ENCODE measurements around the gene MAML3. TPM values are rescaled to one million over a fixed set of nuclear protein-coding genes. Genes with fewer than 3 reads are reported as not detected.
A peak's percentile ranks its signal among the peaks of the same experiment; 100 is the strongest.

MAML3 gene
- total RNA-seq, 2 donors from 2014 or later, result 29.2 to 32.2 TPM

DNA sequence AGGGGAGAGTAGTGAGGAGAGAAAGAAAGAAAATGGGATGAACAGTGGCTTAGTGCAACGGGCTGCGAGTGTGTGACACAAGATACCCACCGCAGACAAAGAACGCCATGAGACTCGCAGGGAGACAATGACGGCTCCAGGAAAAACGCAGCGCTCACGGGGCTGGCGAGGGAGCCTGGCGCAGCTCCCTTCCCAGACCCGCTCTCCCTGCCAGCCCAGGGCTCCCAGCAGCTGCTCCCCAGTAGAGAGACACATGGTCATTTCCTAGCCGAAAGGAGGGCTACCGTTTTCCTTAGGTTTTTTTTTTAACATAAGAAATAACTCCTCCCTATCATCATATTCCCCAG, 149.5 kb downstream of the MAML3 start:
- Mint-ChIP-seq H3K27ac (peak overlapping the region; percentile 84), H3K27me3 (ENCODE audit: insufficient read depth) (no peaks in the 10 kb centered on the region), H3K4me3 (peak overlapping the region; percentile 48), H3K9me3 (no peaks in the 10 kb centered on the region), H3K4me1 (peaks cover 39% of the 10 kb centered on the region), H3K36me3 (ENCODE audit: low read depth) (no peaks in the 10 kb centered on the region)
- peak overlapping the region; percentile 66 for H3K4me3 ChIP-seq (ENCODE audit: low read length)
- TF ChIP-seq, protein P1, sequence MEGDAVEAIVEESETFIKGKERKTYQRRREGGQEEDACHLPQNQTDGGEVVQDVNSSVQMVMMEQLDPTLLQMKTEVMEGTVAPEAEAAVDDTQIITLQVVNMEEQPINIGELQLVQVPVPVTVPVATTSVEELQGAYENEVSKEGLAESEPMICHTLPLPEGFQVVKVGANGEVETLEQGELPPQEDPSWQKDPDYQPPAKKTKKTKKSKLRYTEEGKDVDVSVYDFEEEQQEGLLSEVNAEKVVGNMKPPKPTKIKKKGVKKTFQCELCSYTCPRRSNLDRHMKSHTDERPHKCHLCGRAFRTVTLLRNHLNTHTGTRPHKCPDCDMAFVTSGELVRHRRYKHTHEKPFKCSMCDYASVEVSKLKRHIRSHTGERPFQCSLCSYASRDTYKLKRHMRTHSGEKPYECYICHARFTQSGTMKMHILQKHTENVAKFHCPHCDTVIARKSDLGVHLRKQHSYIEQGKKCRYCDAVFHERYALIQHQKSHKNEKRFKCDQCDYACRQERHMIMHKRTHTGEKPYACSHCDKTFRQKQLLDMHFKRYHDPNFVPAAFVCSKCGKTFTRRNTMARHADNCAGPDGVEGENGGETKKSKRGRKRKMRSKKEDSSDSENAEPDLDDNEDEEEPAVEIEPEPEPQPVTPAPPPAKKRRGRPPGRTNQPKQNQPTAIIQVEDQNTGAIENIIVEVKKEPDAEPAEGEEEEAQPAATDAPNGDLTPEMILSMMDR (conservative IDR thresholded peaks at IDR 0.05), result no peak
- H3K27me3 ChIP-seq (ENCODE audit: control insufficient read depth, insufficient read depth, low read length, poor library complexity, severe bottlenecking), result no peaks in the 10 kb centered on the region
- H3K27ac ChIP-seq (ENCODE audit: low read depth, low read length), result peak overlapping the region; percentile 86
- no peaks in the 10 kb centered on the region for H3K9me3 ChIP-seq (ENCODE audit: control insufficient read depth, low read length)
- no peaks in the 10 kb centered on the region for H3K36me3 ChIP-seq (ENCODE audit: control insufficient read depth, insufficient read depth, low read length)
- peak; percentile 83 for DNase-seq
- WGBS, 2 experiments (ENCODE audit: insufficient coverage in 1 of 2, insufficient read length in 1 of 2), result 4 to 11% methylated on average over 4 to 14 of the region's 14 CpGs
- peak overlapping the region; percentile 58 for H3K9ac ChIP-seq (ENCODE audit: extremely low read depth, low read length, poor library complexity, severe bottlenecking)
- H3K4me1 ChIP-seq (ENCODE audit: control insufficient read depth, insufficient read depth, low read length), result peaks cover 4% of the 10 kb centered on the region

- peak overlapping the region; percentile 58 for H3K9ac ChIP-seq (ENCODE audit: extremely low read depth, low read length, poor library complexity, severe bottlenecking)
Observed at GRCh38 chr4:140003876-140004548, 150.0 kb downstream of the MAML3 start.

DNA sequence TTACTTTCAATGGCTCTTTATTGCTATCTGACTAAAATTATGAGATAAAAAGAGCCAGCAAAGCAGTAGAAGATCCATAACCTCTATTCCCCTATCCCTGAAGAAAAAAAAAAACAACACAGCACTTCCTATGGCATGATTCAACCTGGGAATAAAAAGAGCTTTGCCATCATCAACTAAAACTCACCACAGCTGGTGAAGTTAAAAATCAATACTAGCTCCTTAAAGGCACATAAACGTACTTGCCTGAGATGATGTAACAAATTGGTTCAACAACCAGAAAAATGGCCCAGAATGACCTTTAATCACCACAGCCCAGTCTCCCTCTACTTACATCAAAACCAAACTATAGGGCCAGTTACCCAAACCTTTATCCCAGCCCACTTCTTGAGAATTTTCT, 153.8 kb downstream of the MAML3 start:
- no peak for DNase-seq
- Histone ChIP-seq H3K4me1 (ENCODE audit: control insufficient read depth, insufficient read depth, low read length) (peaks cover 4% of the 10 kb centered on the region), H3K27me3 (ENCODE audit: control insufficient read depth, insufficient read depth, low read length, poor library complexity, severe bottlenecking) (no peaks in the 10 kb centered on the region), H3K9ac (ENCODE audit: extremely low read depth, low read length, poor library complexity, severe bottlenecking) (no peak overlapping the region), H3K27ac (ENCODE audit: low read depth, low read length) (no peak overlapping the region), H3K36me3 (ENCODE audit: control insufficient read depth, insufficient read depth, low read length) (no peaks in the 10 kb centered on the region), H3K9me3 (ENCODE audit: control insufficient read depth, low read length) (peaks cover 6% of the 10 kb centered on the region), H3K4me3 (ENCODE audit: low read length) (no peak overlapping the region)
- peaks cover 3% of the 10 kb centered on the region for H3K9me3 Mint-ChIP-seq
- H3K36me3 Mint-ChIP-seq (ENCODE audit: low read depth), result peaks cover 2% of the 10 kb centered on the region
- H3K4me3 Mint-ChIP-seq, result no peak overlapping the region
- TF ChIP-seq, protein P1 (conservative IDR thresholded peaks at IDR 0.05), result no peak
- 92% methylated on average over 1 of the region's 1 CpG; no CpG with 5 or more reads in 1 of the 2 experiments for WGBS, 2 experiments (ENCODE audit: insufficient coverage in 1 of 2, insufficient read length in 1 of 2)
- peaks cover 23% of the 10 kb centered on the region for H3K4me1 Mint-ChIP-seq
- H3K27me3 Mint-ChIP-seq (ENCODE audit: insufficient read depth), result no peaks in the 10 kb centered on the region
- no peak overlapping the region for H3K27ac Mint-ChIP-seq

More at GRCh38 chr4:140003876-140004548, 150.0 kb downstream of the MAML3 start:
- Histone ChIP-seq H3K4me3 (ENCODE audit: low read length) (peak overlapping the region; percentile 66), H3K27ac (ENCODE audit: low read depth, low read length) (peak overlapping the region; percentile 86), H3K4me1 (ENCODE audit: control insufficient read depth, insufficient read depth, low read length) (peaks cover 4% of the 10 kb centered on the region), H3K27me3 (ENCODE audit: control insufficient read depth, insufficient read depth, low read length, poor library complexity, severe bottlenecking) (no peaks in the 10 kb centered on the region), H3K9me3 (ENCODE audit: control insufficient read depth, low read length) (no peaks in the 10 kb centered on the region), H3K36me3 (ENCODE audit: control insufficient read depth, insufficient read depth, low read length) (no peaks in the 10 kb centered on the region)
- Mint-ChIP-seq H3K27me3 (ENCODE audit: insufficient read depth) (no peaks in the 10 kb centered on the region), H3K9me3 (no peaks in the 10 kb centered on the region), H3K36me3 (ENCODE audit: low read depth) (no peaks in the 10 kb centered on the region), H3K4me3 (peak overlapping the region; percentile 48), H3K27ac (peak overlapping the region; percentile 84), H3K4me1 (peaks cover 39% of the 10 kb centered on the region)
- no peak for DNase-seq
- TF ChIP-seq, protein P1 (conservative IDR thresholded peaks at IDR 0.05), result no peak
- 67 to 100% methylated on average over 1 to 6 of the region's 6 CpGs for WGBS, 2 experiments (ENCODE audit: insufficient coverage in 1 of 2, insufficient read length in 1 of 2)
